Germinal center (tissue), 1 donor: ENCODE results near the gene FOSL1.
A peak's percentile ranks its signal among the peaks of the same experiment; 100 is the strongest.

ENCODE experiments used
- DNase-seq: peaks from one replicate; pipeline ENCODE4 v3.0.0; 2012; ENCODE audit warnings: mixed read lengths, low spot score

Gene FOSL1

GRCh38 chr11:65882120-65883057 is 17.8 kb downstream of the FOSL1 start:
- DNase-seq: no peak

DNA sequence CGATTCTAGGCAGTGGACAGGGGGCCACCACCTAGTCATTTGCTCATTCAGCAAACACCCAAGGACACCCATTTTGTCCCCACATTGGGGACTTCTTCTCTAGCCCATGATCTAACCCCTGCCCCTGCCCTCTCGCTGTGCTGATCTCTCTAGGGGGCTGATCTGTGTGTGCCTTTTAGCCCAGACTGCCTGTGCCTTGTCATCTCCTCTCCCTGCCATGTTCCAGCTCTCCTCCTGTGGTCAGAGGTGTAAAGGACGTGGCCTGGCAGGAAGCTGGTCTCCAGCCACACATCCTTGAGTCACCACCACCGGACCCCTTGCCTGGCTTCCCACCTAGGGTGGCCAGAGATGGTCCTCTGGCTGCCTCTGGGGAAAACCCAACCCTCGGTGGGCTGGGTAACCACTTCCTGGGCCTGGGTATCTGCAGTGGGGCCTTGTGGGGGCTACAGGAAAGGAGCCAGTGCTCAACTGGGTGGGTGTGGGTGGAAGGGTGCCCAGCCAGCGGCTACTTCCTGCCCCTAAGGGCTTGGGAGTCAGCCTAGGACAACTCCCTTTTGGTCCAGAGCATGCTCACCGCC is 19.3 kb downstream of the FOSL1 start:
- DNase-seq: no peak

GRCh38 chr11:65880027-65880426 is 20.2 kb downstream of the FOSL1 start:
- DNase-seq: no peak

- no peak for DNase-seq
These were observed 20.6 kb downstream of the FOSL1 start, which contains the start of gene CTSW for GRCh38 chr11:65879617-65880016. Gene CTSW (plus strand): TSS chr11:65879837. CDS start chr11:65879855, 18 bp downstream.

DNA sequence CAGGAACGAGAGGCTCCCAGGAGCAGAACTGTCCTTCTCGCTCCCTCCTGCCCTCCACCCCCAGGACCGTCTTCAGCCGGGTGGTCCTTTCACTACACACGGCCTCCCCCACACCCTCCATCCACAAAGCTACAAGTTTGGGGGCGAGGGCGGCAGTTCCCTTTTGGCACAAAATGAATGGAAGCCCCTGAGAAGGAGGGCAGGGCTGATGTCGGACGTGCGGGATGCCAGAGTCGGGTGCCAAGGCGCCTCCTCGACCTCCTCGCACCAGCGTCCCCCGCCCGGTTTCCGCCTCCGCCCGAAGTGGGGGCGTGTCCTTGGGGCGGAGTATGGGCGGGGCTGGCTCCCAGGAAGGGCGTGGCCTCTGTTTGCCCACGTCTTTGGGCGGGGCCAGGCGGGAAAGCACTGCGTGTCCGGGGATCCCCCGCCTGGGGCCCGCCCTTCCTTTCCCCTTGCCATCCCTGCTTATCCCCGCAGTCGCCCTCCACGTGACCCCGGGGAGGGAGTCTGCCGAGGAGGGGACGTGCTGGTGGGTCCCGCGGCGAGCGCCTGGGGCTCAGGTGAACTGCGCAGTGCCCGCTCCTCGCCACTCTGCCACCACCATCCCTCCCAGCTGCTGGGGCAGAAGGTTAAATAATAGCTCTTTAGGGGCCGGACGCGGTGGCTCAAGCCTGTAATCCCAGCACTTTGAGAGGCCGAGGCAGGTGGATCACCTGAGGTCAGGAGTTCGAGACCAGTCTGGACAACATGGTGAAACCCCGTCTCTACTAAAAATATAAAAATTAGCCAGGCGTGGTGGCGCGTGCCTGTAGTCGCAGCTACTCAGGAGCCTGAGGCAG is 26.7 kb downstream of the FOSL1 start:
- DNase-seq: peak; percentile 94

DNA sequence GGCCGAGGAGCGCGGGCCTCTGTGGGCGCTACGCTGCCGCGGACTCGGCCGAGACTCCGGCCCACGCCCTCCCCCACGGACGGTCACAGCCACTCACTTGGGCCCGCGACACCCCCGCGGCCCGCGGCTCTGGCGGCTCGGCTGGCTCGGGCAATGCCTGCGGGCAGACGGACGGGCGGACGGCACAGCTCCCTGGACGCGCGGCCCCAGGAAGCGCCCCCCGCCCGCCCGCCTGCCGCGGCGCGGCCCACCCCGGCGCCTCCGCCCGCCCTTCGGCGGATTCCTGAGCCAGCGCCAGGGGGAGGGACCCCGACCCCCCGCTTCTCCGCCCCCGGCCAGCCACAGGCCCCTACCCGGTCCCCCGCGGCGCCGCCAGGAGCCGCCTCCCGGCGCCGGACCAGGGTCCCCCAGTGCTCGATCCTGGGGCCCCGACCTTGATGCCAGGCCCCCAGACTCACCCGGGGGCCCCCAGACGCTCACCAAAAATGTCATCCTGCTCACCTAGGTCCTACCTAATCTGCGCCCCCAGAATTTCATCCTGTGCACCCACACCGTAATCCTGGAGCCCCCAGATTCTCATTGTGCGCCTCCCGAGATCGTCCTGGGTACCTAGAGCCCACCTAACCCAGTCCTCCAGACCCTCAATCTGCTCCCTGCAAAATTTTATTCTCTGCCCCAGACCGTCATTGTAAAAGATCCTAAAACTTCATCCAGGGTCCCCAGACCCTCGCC is 27.4 kb downstream of the FOSL1 start, which contains the start of gene EFEMP2:
TSS of gene EFEMP2 (minus strand) at position 215 of the 732 bp plus-strand sequence. CDS start 446 bp downstream, outside the sequence.
- no peak for DNase-seq

GRCh38 chr11:65871811-65872548 is 28.2 kb downstream of the FOSL1 start:
- DNase-seq: no peak

- no peak for DNase-seq
These were observed 29.2 kb downstream of the FOSL1 start for GRCh38 chr11:65870706-65871681.

DNA sequence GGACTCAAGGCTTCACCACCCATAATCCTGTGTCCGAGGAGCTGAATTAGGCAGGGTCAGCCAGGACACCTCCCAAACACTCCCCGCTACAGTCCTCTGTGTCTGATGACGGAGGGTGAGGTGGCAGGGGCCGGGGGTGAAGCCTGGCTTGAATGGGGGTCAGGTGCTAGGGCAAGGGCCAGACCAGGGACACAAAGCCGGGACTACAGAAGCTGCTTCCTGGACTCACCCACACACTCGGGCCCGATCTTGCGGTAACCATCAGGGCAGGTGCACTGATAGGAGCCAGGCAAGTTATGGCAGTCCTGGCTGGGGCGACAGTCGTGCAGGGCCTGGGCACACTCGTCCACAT is 29.9 kb downstream of the FOSL1 start:
- DNase-seq: no peak

DNA sequence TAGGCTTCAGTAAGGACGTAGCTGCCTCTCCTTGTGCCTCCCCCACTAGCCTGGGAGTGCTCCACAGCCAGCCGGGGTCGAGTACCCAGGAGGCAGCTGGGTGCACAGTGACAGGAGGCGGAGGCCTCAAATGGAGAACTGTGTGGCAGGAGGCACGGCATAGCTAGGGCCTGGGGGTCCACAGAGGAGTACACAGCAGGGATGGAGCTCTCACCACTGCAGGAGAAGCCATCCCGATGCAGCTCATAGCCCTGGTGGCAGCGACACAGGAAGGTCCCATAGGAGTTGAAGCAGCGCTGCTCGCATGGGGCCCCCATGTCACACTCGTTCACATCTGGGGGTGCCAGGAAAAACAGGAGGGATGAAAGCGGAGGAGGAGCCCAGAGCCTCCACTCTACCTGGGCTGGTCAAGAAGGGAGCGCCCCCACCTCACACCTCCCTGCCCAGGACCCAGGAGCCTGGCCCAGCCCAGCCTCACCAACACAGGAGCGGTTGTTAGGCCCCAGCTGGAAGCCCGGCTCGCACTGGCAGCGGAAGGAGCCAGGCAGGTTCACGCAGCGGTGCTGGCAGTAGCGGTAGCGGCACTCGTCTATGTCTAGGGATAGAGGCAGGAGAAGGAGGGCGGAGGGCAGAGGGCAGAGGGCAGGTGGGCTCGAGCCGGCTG is 30.4 kb downstream of the FOSL1 start:
- no peak for DNase-seq

DNA sequence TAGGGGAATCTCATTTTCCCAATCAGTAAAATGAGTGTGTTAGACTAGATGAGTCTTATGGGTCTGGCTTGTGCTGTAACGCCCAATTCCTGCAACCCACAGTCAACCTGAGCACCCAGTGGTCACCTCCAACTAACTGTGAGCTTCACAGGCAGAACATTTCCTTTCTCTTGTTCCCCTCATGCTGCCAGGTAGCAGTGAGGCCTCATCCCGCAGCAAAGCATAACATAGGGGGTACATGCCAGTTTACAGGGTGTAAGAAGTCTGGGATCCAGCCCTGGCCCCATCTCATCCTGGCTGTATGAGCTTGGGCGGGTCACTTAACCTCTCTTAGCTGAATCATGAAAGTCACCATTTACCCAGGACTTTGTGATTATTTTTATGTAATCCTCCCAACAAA is 31.3 kb downstream of the FOSL1 start:
- no peak for DNase-seq

DNA sequence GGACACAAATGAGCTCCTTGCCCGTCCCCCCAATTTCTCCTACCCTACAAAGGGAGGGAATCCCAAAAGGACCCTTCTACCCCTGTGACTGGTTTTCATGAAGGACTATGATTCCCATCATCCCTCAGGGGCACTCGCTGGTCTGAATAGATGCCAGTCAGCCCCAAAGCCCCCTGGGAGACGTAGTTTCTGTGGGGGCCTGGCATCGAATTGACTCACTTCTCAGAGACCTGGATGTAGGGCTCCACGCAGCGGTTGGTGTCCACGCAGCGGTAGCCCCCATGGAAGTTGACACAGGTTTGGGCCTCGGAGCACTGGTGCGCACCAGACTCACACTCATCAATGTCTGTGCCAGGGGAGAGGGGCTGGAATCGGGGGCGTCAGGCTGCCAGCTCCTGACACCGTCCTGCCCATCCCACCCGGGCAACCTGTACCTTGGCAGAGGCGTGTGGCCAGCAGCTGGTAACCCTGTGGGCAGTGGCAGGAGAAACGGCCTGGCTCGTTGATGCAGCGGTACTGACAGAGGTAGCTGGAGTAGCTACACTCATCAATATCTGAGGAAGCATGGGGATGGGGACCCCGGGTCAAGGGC is 32.0 kb downstream of the FOSL1 start:
- DNase-seq: no peak

GRCh38 chr11:65867284-65868071 is 32.7 kb downstream of the FOSL1 start:
- DNase-seq: peak; percentile 54

- DNase-seq: no peak
These were observed 33.5 kb downstream of the FOSL1 start for GRCh38 chr11:65866509-65867283.

DNA sequence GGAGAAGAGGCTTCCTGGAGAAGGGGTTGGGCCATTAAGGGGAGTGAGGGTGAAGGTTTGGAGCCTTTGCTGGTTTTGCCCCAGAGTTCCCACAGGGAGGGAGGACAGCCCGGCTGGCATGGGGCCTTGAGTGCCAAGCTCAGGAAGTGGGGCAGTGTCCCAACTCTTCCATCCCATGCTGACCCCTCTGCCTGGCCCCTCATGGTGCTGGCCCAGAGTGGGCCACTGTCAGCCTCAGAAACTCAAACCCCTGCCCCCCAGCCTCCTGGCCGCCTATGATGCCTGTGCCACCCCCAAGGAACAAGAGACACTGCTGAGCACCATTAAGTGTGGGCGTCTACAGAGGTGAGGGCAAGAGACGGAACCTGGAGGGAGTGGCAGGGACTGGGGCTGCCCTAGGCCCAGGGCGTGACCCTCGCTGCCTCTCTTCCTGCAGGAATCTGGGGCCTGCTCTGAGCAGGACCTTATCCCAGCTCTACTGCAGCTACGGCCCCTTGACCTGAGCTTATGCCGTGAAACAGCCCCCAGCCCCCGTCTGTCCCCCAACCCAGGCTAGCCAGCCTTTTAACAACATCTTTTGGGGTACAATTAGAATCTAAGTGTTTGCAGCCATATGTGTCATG is 34.5 kb downstream of the FOSL1 start:
- DNase-seq: no peak

DNA sequence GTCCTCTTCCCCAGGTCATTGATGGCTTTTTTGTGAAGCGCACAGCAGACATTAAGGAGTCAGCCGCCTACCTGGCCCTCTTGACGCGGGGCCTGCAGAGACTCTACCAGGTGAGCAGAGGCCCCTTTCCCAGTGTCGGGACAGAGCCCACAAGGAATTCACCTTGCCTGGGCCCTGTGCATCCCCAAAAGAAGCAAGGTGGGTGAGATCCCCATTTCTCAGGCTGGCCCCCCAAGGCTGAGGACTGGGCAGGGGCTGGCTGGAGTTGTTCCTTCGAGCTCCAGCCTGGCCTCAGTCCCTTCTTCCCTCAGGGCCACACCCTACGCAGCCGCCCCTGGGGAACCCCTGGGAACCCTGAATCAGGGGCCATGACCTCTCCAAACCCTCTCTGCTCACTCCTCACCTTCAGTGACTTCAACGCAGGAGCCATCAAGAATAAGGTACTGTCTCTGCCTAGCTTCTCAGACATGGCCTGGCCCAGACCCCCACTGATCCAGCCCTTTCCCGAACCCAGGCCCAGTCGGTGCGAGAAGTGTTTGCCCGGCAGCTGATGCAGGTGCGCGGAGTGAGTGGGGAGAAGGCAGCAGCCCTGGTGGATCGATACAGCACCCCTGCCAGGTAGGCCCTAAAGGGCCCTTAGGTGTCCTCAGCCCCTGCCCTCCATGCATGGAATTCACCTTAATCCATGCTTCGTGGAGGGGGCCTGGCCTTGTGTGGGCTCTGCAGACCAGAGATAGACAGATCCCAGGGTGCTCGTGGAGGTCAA is 35.3 kb downstream of the FOSL1 start:
- no peak for DNase-seq
